Esophagus (tissue), 2 donors: ENCODE measurements around the gene SSX4B. TPM values are rescaled to one million over a fixed set of nuclear protein-coding genes. Genes with fewer than 3 reads are reported as not detected.
"Not testable (repeated sequence)": the region's sequence is repeated elsewhere in the genome, so short reads cannot be mapped to it uniquely, and the experiment has no call there.

ENCODE experiments used
- H3K27ac ChIP-seq, 2 donors: one replicate each; pipeline ENCODE4 v1.5.1; 2013; ENCODE audit warnings: low read depth in 2 of 2, mild to moderate bottlenecking in 2 of 2, inconsistent platforms in 1 of 2, low read length in 1 of 2, moderate library complexity in 1 of 2
- H3K27me3 ChIP-seq, 2 donors: one replicate each; pipeline ENCODE4 v1.6.1; 2013; ENCODE audit warnings: low read length in 2 of 2, control low read depth in 1 of 2, mild to moderate bottlenecking in 1 of 2; ENCODE audit not compliant: insufficient read depth in 2 of 2, control insufficient read depth in 1 of 2
- H3K36me3 ChIP-seq, 2 donors: one replicate each; pipeline ENCODE4 v1.6.1; 2013; ENCODE audit warnings: low read length in 1 of 2; ENCODE audit not compliant: control insufficient read depth in 2 of 2, insufficient read depth in 2 of 2
- H3K4me1 ChIP-seq, 2 donors: one replicate each; pipeline ENCODE4 v1.6.1; 2013; ENCODE audit warnings: low read length in 1 of 2; ENCODE audit not compliant: control insufficient read depth in 2 of 2, insufficient read depth in 2 of 2
- H3K4me3 ChIP-seq, 2 donors: one replicate each; pipeline ENCODE4 v1.5.1; 2013; ENCODE audit warnings: low read length in 2 of 2, mild to moderate bottlenecking in 2 of 2, low read depth in 1 of 2, moderate library complexity in 1 of 2
- H3K9me3 ChIP-seq, 2 donors: one replicate each; pipeline ENCODE4 v1.6.1; 2013; ENCODE audit warnings: mild to moderate bottlenecking in 2 of 2, low read depth in 1 of 2, low read length in 1 of 2, moderate library complexity in 1 of 2; ENCODE audit not compliant: control insufficient read depth in 2 of 2, insufficient read depth in 1 of 2
- WGBS, 2 donors: extraction: QIAGEN DNeasy Blood & Tissue Kit; methylation state at CpG; one replicate each; pipeline ENCODE4 v1.1.7; 2013; 5-methylcytosine and 5-hydroxymethylcytosine counted together
- polyA plus RNA-seq, 2 donors: library from polyadenylated mRNA; stranded (reverse); fragments of 200-250 nt; gene quantifications; one replicate each; pipeline ENCODE4 v1.2.3, GENCODE V29; 2013
- donor health status: healthy with polysubstance abuse.
- donor health status: Bipolar disorder and iron deficiency.

Gene SSX4B
- not detected for polyA plus RNA-seq

GRCh38 chrX:48411860-48412259 lies at the start of gene SSX4B:
SSX4B (minus strand) TSS chrX:48411960; CDS start chrX:48411372, 588 bp downstream.
- no CpG with 5 or more reads among the region's 15 CpGs for WGBS, 2 donors
- H3K27me3 ChIP-seq = not testable (repeated sequence)

GRCh38 chrX:48460606-48461005 lies 48.8 kb upstream of the SSX4B start:
- 87 to 96% methylated on average over 11 of the region's 11 CpGs for WGBS, 2 donors
- Histone ChIP-seq H3K27me3 (no peaks in the 10 kb centered on the region), H3K9me3 (no peaks in the 10 kb centered on the region), H3K4me3 (no peak overlapping the region), H3K27ac (no peak overlapping the region), H3K36me3 (no peaks in the 10 kb centered on the region), H3K4me1 (no peaks in the 10 kb centered on the region)

More at GRCh38 chrX:48411860-48412259, at the start of gene SSX4B:
- not testable (repeated sequence) for H3K36me3 ChIP-seq, H3K4me3 ChIP-seq, H3K9me3 ChIP-seq, H3K4me1 ChIP-seq, H3K27ac ChIP-seq

- H3K4me3 ChIP-seq = no peak overlapping the region
- H3K9me3 ChIP-seq = no peaks in the 10 kb centered on the region
- no peaks in the 10 kb centered on the region for H3K27me3 ChIP-seq
- no peaks in the 10 kb centered on the region for H3K4me1 ChIP-seq
- no peak overlapping the region for H3K27ac ChIP-seq
- 83 to 93% methylated on average over 3 of the region's 3 CpGs for WGBS, 2 donors
- H3K36me3 ChIP-seq = no peaks in the 10 kb centered on the region
These were observed 48.3 kb upstream of the SSX4B start for GRCh38 chrX:48460031-48460430.

- no peaks in the 10 kb centered on the region for H3K36me3 ChIP-seq
- no peak overlapping the region for H3K27ac ChIP-seq
- WGBS, 2 donors = 83 to 96% methylated on average over 6 of the region's 6 CpGs
- H3K9me3 ChIP-seq = no peaks in the 10 kb centered on the region
- H3K27me3 ChIP-seq = no peaks in the 10 kb centered on the region
- H3K4me3 ChIP-seq = no peak overlapping the region
- no peaks in the 10 kb centered on the region for H3K4me1 ChIP-seq
These were observed 47.7 kb upstream of the SSX4B start for GRCh38 chrX:48459483-48459882.

- 47 to 59% methylated on average over 6 of the region's 6 CpGs for WGBS, 2 donors
These were observed 47.0 kb upstream of the SSX4B start for GRCh38 chrX:48458711-48459110.

GRCh38 chrX:48456628-48457331 lies 45.0 kb upstream of the SSX4B start:
- H3K4me1 ChIP-seq = no peaks in the 10 kb centered on the region
- no peak overlapping the region for H3K27ac ChIP-seq
- H3K27me3 ChIP-seq = no peaks in the 10 kb centered on the region
- H3K9me3 ChIP-seq = no peaks in the 10 kb centered on the region
- H3K4me3 ChIP-seq = no peak overlapping the region
- WGBS, 2 donors = 80 to 87% methylated on average over 6 of the region's 6 CpGs
- no peaks in the 10 kb centered on the region for H3K36me3 ChIP-seq

More at GRCh38 chrX:48458711-48459110, 47.0 kb upstream of the SSX4B start:
- H3K4me3 ChIP-seq = no peak overlapping the region
- no peaks in the 10 kb centered on the region for H3K36me3 ChIP-seq
- no peaks in the 10 kb centered on the region for H3K27me3 ChIP-seq
- no peak overlapping the region for H3K27ac ChIP-seq
- no peaks in the 10 kb centered on the region for H3K4me1 ChIP-seq
- H3K9me3 ChIP-seq = no peaks in the 10 kb centered on the region

- no peaks in the 10 kb centered on the region for H3K9me3 ChIP-seq
- no peaks in the 10 kb centered on the region for H3K4me1 ChIP-seq
- WGBS, 2 donors = 49 to 50% methylated on average over 4 of the region's 4 CpGs
- H3K27me3 ChIP-seq = no peaks in the 10 kb centered on the region
- no peaks in the 10 kb centered on the region for H3K36me3 ChIP-seq
- no peak overlapping the region for H3K27ac ChIP-seq
- no peak overlapping the region for H3K4me3 ChIP-seq
These were observed 39.9 kb upstream of the SSX4B start for GRCh38 chrX:48451708-48452107.

- H3K36me3 ChIP-seq = no peaks in the 10 kb centered on the region
These were observed 38.3 kb upstream of the SSX4B start for GRCh38 chrX:48450076-48450475.

GRCh38 chrX:48447201-48447600 lies 35.4 kb upstream of the SSX4B start:
- H3K4me1 ChIP-seq, H3K27ac ChIP-seq, H3K9me3 ChIP-seq, H3K36me3 ChIP-seq, H3K27me3 ChIP-seq, H3K4me3 ChIP-seq: not testable (repeated sequence)
- WGBS, 2 donors = 88 to 95% methylated on average over 6 of the region's 6 CpGs

More at GRCh38 chrX:48450076-48450475, 38.3 kb upstream of the SSX4B start:
- H3K9me3 ChIP-seq = no peaks in the 10 kb centered on the region
- H3K27ac ChIP-seq = no peak overlapping the region
- H3K4me3 ChIP-seq = no peak overlapping the region
- no peaks in the 10 kb centered on the region for H3K27me3 ChIP-seq
- H3K4me1 ChIP-seq = no peaks in the 10 kb centered on the region

- H3K9me3 ChIP-seq, H3K36me3 ChIP-seq, H3K4me1 ChIP-seq, H3K4me3 ChIP-seq, H3K27ac ChIP-seq, H3K27me3 ChIP-seq: not testable (repeated sequence)
- WGBS, 2 donors = 82 to 84% methylated on average over 13 of the region's 13 CpGs
These were observed 22.0 kb upstream of the SSX4B start for GRCh38 chrX:48433713-48434112.
